GM10266 (cell line): Measurements from ENCODE around the gene RLBP1.

Source experiments
- DNase-seq: peaks from one replicate; pipeline ENCODE4 v3.0.0; 2012; ENCODE audit errors: extremely low spot score
- CTCF ChIP-seq: IDR thresholded peaks from 2 replicates; pipeline ENCODE4 v1.5.1; 2012; ENCODE audit warnings: mild to moderate bottlenecking, low read depth; ENCODE audit not compliant: control insufficient read depth, insufficient read depth; ENCODE audit errors: missing control alignments

The RLBP1 gene

GRCh38 chr15:89203705-89204273, 17.6 kb downstream of the RLBP1 start:
- TF ChIP-seq CTCF, result no peak
- peak; percentile 41 for DNase-seq

- TF ChIP-seq CTCF, result no peak
- DNase-seq, result no peak
These were observed 19.8 kb downstream of the RLBP1 start for GRCh38 chr15:89201465-89202005.

GRCh38 chr15:89200182-89200581, 21.2 kb downstream of the RLBP1 start:
- no peak for TF ChIP-seq CTCF
- DNase-seq, result no peak

- TF ChIP-seq CTCF, result no peak
- DNase-seq, result no peak
These were observed 21.6 kb downstream of the RLBP1 start for GRCh38 chr15:89199746-89200145.

GRCh38 chr15:89198934-89199333, 22.4 kb downstream of the RLBP1 start:
- no peak for DNase-seq
- no peak for TF ChIP-seq CTCF

- no peak for TF ChIP-seq CTCF
- no peak for DNase-seq
These were observed 23.2 kb downstream of the RLBP1 start for GRCh38 chr15:89198196-89198595.

- no peak for DNase-seq
These were observed 23.8 kb downstream of the RLBP1 start for GRCh38 chr15:89197503-89197971.

More at GRCh38 chr15:89197503-89197971, 23.8 kb downstream of the RLBP1 start:
- TF ChIP-seq CTCF, result no peak
